ENCODE measurements around the gene PPFIA3.

DNA sequence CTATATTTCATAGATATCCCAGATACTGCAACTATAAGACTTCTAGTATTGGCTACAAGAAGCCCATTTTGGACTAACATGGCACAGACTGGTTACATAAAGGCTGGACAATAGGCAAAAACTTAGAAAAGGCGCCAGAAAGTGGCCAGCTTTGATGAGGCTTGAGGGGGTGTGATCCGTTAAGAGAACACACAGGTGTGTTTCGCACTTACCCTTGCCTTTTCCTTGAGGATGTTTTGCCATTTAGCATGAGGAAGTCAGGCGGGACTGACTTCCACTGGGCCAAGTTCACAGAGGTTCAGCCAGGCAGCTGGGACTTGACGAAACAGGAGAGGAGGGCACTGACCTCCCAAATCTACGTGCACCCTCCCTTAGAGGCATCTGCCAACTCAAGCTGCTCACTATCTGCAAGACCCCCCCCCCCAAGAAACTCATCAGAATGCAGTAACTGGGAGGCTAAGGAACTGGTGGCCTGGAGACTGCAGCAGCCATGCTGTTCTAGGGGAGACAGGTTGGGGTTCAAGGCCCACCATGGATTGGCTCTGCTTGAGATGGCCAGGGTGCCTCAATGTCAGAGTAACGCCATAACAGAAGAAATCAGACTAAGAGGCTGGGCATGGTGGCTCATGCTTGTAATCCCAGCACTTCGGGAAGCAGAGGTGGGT is 9.6 kb upstream of the PPFIA3 start:
- TF ChIP-seq, protein P1, sequence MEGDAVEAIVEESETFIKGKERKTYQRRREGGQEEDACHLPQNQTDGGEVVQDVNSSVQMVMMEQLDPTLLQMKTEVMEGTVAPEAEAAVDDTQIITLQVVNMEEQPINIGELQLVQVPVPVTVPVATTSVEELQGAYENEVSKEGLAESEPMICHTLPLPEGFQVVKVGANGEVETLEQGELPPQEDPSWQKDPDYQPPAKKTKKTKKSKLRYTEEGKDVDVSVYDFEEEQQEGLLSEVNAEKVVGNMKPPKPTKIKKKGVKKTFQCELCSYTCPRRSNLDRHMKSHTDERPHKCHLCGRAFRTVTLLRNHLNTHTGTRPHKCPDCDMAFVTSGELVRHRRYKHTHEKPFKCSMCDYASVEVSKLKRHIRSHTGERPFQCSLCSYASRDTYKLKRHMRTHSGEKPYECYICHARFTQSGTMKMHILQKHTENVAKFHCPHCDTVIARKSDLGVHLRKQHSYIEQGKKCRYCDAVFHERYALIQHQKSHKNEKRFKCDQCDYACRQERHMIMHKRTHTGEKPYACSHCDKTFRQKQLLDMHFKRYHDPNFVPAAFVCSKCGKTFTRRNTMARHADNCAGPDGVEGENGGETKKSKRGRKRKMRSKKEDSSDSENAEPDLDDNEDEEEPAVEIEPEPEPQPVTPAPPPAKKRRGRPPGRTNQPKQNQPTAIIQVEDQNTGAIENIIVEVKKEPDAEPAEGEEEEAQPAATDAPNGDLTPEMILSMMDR (IDR thresholded peaks at IDR 0.05 in 8 of 11, conservative IDR thresholded peaks at IDR 0.05 in 3 of 11) = no peak
- TF ChIP-seq POLR2A (IDR thresholded peaks at IDR 0.05) = no peak

Data from spleen (tissue), 7 donors.